Liver (tissue), 9 donors: ENCODE measurements around the gene SLC36A4. TPM values are rescaled to one million over a fixed set of nuclear protein-coding genes. Genes with fewer than 3 reads are reported as not detected.
A peak's percentile ranks its signal among the peaks of the same experiment; 100 is the strongest.

ENCODE experiments used
- DNase-seq: peaks from one replicate; pipeline ENCODE4 v3.0.0-alpha.2; 2017; ENCODE audit warnings: low spot score
- H3K27ac ChIP-seq, 2 donors: one replicate each; pipeline ENCODE4 v1.7.0; 2013; ENCODE audit warnings: inconsistent platforms in 2 of 2, low read length in 2 of 2, control low read depth in 1 of 2, low read depth in 1 of 2, mild to moderate bottlenecking in 1 of 2
- H3K27me3 ChIP-seq, 4 donors: one replicate each; pipeline versions ENCODE4 v1.6.1 to v1.7.0; 2013; ENCODE audit warnings: low read length in 3 of 4, inconsistent platforms in 1 of 4, mild to moderate bottlenecking in 1 of 4, moderate library complexity in 1 of 4; ENCODE audit not compliant: control insufficient read depth in 4 of 4, insufficient read depth in 4 of 4
- H3K36me3 ChIP-seq, 4 donors: one replicate each; pipeline versions ENCODE4 v1.6.1 to v1.7.0; 2013; ENCODE audit warnings: low read length in 3 of 4, mild to moderate bottlenecking in 3 of 4, low read depth in 1 of 4, moderate library complexity in 1 of 4; ENCODE audit not compliant: control insufficient read depth in 4 of 4, insufficient read depth in 3 of 4
- H3K4me1 ChIP-seq, 4 donors: one replicate each; pipeline versions ENCODE4 v1.6.1 to v1.7.0; 2013; ENCODE audit warnings: low read length in 3 of 4, mild to moderate bottlenecking in 3 of 4, moderate library complexity in 1 of 4; ENCODE audit not compliant: control insufficient read depth in 4 of 4, insufficient read depth in 4 of 4
- H3K4me3 ChIP-seq, 3 donors: one replicate each; pipeline versions ENCODE4 v1.6.1 to v1.7.0; 2013; ENCODE audit warnings: low read length in 3 of 3, control low read depth in 1 of 3, low read depth in 1 of 3, mild to moderate bottlenecking in 1 of 3
- H3K9ac ChIP-seq, 2 donors: one replicate each; pipeline ENCODE4 v1.7.0; 2013; ENCODE audit warnings: low read length in 2 of 2, mild to moderate bottlenecking in 2 of 2, moderate library complexity in 2 of 2, control low read depth in 1 of 2, low read depth in 1 of 2
- H3K9me3 ChIP-seq, 4 donors: one replicate each; pipeline versions ENCODE4 v1.6.1 to v1.7.0; 2013; ENCODE audit warnings: low read length in 3 of 4; ENCODE audit not compliant: control insufficient read depth in 4 of 4
- ATF3 ChIP-seq: IDR thresholded peaks from 2 replicates; pipeline ENCODE4 v1.6.1; 2016; ENCODE audit warnings: antibody characterized with exemption
- CTCF ChIP-seq: fragments of 150-350 bp; IDR thresholded peaks from 2 replicates; pipeline ENCODE4 v1.5.1; 2017; ENCODE audit warnings: improper control_type of control experiment, low read depth, low read length; ENCODE audit not compliant: missing input control
- EGR1 ChIP-seq, 2 donors: IDR thresholded peaks; 2 replicates each; pipeline ENCODE4 v1.6.1; 2016 to 2018; ENCODE audit warnings: antibody characterized with exemption in 2 of 2, low read depth in 2 of 2
- GABPA ChIP-seq, 2 donors: IDR thresholded peaks in 1 of 2; conservative IDR thresholded peaks in 1 of 2; 2 replicates each; pipeline ENCODE4 v1.6.1; 2016; ENCODE audit warnings: antibody characterized with exemption in 2 of 2, mild to moderate bottlenecking in 1 of 2, moderate library complexity in 1 of 2
- HNF4A ChIP-seq, 2 donors: conservative IDR thresholded peaks; 2 replicates each; pipeline ENCODE4 v1.6.1; 2016; ENCODE audit warnings: antibody characterized with exemption in 2 of 2, mild to moderate bottlenecking in 2 of 2
- REST ChIP-seq: IDR thresholded peaks from 2 replicates; pipeline ENCODE4 v1.6.1; 2016; ENCODE audit warnings: antibody characterized with exemption, mild to moderate bottlenecking
- SP1 ChIP-seq: IDR thresholded peaks from 2 replicates; pipeline ENCODE4 v1.6.1; 2018; ENCODE audit warnings: antibody characterized with exemption, mild to moderate bottlenecking
- TAF1 ChIP-seq: conservative IDR thresholded peaks from 2 replicates; pipeline ENCODE4 v1.6.1; 2016; ENCODE audit warnings: antibody characterized with exemption, mild to moderate bottlenecking
- WGBS: extraction: QIAGEN DNeasy Blood & Tissue Kit; methylation state at CpG from one replicate; pipeline ENCODE4 v1.1.7; 2013; 5-methylcytosine and 5-hydroxymethylcytosine counted together
- polyA plus RNA-seq, 2 donors: library from polyadenylated mRNA; stranded (reverse) in 1 of 2; unstranded in 1 of 2; fragments of 200-250 nt in 1 of 2; fragments of >200 nt in 1 of 2; fragmentation: Nextera tagmentation in 1 of 2; extraction: Ambion mirVana in 1 of 2; gene quantifications; one replicate each; pipeline versions ENCODE4 v1.2.1 to v1.2.3, GENCODE V29; 2013 to 2015
- total RNA-seq, 2 donors: library from RNA; depleted of rRNA; stranded (reverse); fragments of >200 nt; gene quantifications; one replicate each; pipeline ENCODE4 v1.2.3, GENCODE V29; 2014
- donor health status: healthy.
- donor health status: healthy.
- donor health status: healthy.
- donor health status: healthy.
- donor health status: healthy.

SLC36A4 gene
- total and polyA plus RNA-seq, 4 donors = 6.4 to 11.7 (median 7.4) TPM

- Histone ChIP-seq H3K4me1 (peaks cover 0 to 10% (median 6%) of the 10 kb centered on the region in 4 donors), H3K27me3 (no peaks in the 10 kb centered on the region), H3K9ac (no peak overlapping the region), H3K4me3 (no peak overlapping the region), H3K9me3 (no peaks in the 10 kb centered on the region), H3K36me3 (no peaks in the 10 kb centered on the region), H3K27ac (no peak overlapping the region)
- 89% methylated on average over 1 of the region's 1 CpG for WGBS
- TF ChIP-seq SP1 (no peak), CTCF (no peak), REST (no peak), ATF3 (no peak), TAF1 (no peak), EGR1 (IDR thresholded peaks at IDR 0.05; ENCODE audit: low read depth in 2 of 2) (no peak), GABPA (IDR thresholded peaks at IDR 0.05 in 1 of 2, conservative IDR thresholded peaks at IDR 0.05 in 1 of 2) (no peak), HNF4A (conservative IDR thresholded peaks at IDR 0.05) (no peak)
- no peak for DNase-seq
Measured at GRCh38 chr11:93199616-93200015, 1.8 kb upstream of the SLC36A4 start.

- WGBS = 25% methylated on average over 14 of the region's 14 CpGs
- no peak for DNase-seq
- Histone ChIP-seq H3K4me3 (peak overlapping the region; percentile 73 to 89 (median 89)), H3K36me3 (no peaks in the 10 kb centered on the region), H3K27ac (peak overlapping the region; percentile 80 to 88), H3K9ac (peak overlapping the region; percentile 30 to 85), H3K9me3 (no peaks in the 10 kb centered on the region), H3K27me3 (no peaks in the 10 kb centered on the region), H3K4me1 (peaks cover 0 to 10% (median 6%) of the 10 kb centered on the region in 4 donors)
- TF ChIP-seq REST (peak; percentile 93), HNF4A (conservative IDR thresholded peaks at IDR 0.05) (no peak)
Measured at GRCh38 chr11:93198215-93198845, 539 bp upstream of the SLC36A4 start.
